IPS DF 6.9 (cell line): ENCODE data around the gene SLC16A11.
"Not testable (repeated sequence)": the region's sequence is repeated elsewhere in the genome, so short reads cannot be mapped to it uniquely, and the experiment has no call there.

Experiments used
- DNase-seq: peaks from one replicate; pipeline ENCODE4 v3.0.0-alpha.2; 2013; ENCODE audit warnings: low read depth, low spot score
- H3K27ac ChIP-seq: one replicate; pipeline ENCODE4 v1.5.1; 2013; ENCODE audit warnings: low read length, control low read depth
- H3K27me3 ChIP-seq: 2 replicates; pipeline ENCODE4 v1.6.1; 2013; ENCODE audit warnings: mild to moderate bottlenecking, low read length; ENCODE audit not compliant: control insufficient read depth, insufficient read depth
- H3K36me3 ChIP-seq: 2 replicates; pipeline ENCODE4 v1.6.1; 2013; ENCODE audit warnings: low read length; ENCODE audit not compliant: control insufficient read depth, insufficient read depth
- H3K4me1 ChIP-seq: 2 replicates; pipeline ENCODE4 v1.6.1; 2013; ENCODE audit warnings: low read length; ENCODE audit not compliant: control insufficient read depth, insufficient read depth
- H3K4me3 ChIP-seq: 2 replicates; pipeline ENCODE4 v1.5.1; 2013; ENCODE audit warnings: mild to moderate bottlenecking, low read length
- H3K9me3 ChIP-seq: 2 replicates; pipeline ENCODE4 v1.6.1; 2013; ENCODE audit warnings: low read length, inconsistent platforms; ENCODE audit not compliant: control insufficient read depth, insufficient read depth
- WGBS: extraction: QIAGEN DNeasy Blood & Tissue Kit; methylation state at CpG from one replicate; pipeline ENCODE4 v1.1.7; 2013; ENCODE audit warnings: mixed read lengths, missing lambda C conversion rate; ENCODE audit not compliant: insufficient read length, insufficient coverage; 5-methylcytosine and 5-hydroxymethylcytosine counted together

Gene SLC16A11

GRCh38 chr17:7058831-7059447, 15.0 kb upstream of the SLC16A11 start:
- Histone ChIP-seq H3K27me3 (no peaks in the 10 kb centered on the region), H3K27ac (no peak overlapping the region), H3K4me3 (no peak overlapping the region), H3K36me3 (no peaks in the 10 kb centered on the region), H3K9me3 (no peaks in the 10 kb centered on the region), H3K4me1 (no peaks in the 10 kb centered on the region)
- no peak for DNase-seq
- no CpG with 5 or more reads among the region's 7 CpGs for WGBS

GRCh38 chr17:7056386-7056785, 12.5 kb upstream of the SLC16A11 start:
- no peak overlapping the region for H3K4me3 ChIP-seq
- H3K36me3 ChIP-seq: no peaks in the 10 kb centered on the region
- no peaks in the 10 kb centered on the region for H3K9me3 ChIP-seq
- no peak overlapping the region for H3K27ac ChIP-seq
- no CpG with 5 or more reads among the region's 4 CpGs for WGBS
- no peak for DNase-seq
- H3K4me1 ChIP-seq: no peaks in the 10 kb centered on the region
- H3K27me3 ChIP-seq: no peaks in the 10 kb centered on the region

GRCh38 chr17:7050583-7050982, 6.7 kb upstream of the SLC16A11 start:
- H3K9me3 ChIP-seq, H3K36me3 ChIP-seq, DNase-seq, H3K4me3 ChIP-seq, H3K27me3 ChIP-seq, H3K4me1 ChIP-seq, H3K27ac ChIP-seq: not testable (repeated sequence)
- no CpG with 5 or more reads among the region's 9 CpGs for WGBS

DNA sequence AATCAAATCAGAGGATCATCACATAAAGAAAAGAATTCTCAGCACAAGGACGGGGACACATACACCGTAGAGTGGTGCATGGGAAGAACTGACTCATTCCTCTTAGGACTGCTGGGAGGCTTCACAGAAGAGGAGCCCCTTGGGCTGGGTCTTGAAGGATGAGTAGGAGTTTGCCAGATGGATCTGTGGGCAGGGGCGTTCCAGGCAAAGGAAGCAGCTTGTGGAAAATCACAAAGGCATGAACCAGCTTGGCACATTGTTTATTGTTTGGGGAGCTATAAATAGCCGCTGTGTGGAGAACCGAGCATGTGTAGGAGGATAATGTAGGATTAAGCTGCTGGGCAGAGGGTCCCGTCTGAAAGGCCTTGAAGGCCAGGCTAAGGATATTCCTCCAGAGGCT, 5.1 kb upstream of the SLC16A11 start:
- no peak for DNase-seq
- Histone ChIP-seq H3K27ac (no peak overlapping the region), H3K36me3 (no peaks in the 10 kb centered on the region), H3K27me3 (peaks cover 4% of the 10 kb centered on the region; the same call in 1 of the 2 replicates), H3K4me1 (no peaks in the 10 kb centered on the region; the same call in 1 of the 2 replicates), H3K4me3 (no peak overlapping the region), H3K9me3 (no peaks in the 10 kb centered on the region)
- no CpG with 5 or more reads among the region's 6 CpGs for WGBS

DNA sequence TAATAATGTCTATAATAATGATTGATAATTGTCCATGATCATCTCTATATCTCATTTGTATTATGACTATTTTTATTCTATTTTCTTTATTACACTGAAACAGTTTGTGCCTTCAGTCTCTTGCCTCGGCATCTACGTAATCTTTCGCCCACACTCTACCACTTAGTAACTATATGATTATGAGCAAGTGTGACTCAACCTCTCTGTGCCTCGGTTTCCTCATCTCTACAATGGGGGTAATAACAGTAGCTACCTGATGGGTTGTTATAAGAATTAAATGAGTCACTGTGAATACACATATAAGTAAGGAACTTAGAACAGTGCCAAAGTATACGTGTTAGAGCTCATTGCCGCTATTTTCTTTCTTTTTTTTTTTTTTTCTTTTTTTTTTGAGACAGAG, 3.7 kb upstream of the SLC16A11 start:
- no peak overlapping the region for H3K27ac ChIP-seq
- no peak for DNase-seq
- no CpG with 5 or more reads among the region's 6 CpGs for WGBS
- H3K27me3 ChIP-seq: peaks cover 11% of the 10 kb centered on the region; the same call in 1 of the 2 replicates
- H3K36me3 ChIP-seq: no peaks in the 10 kb centered on the region
- H3K4me1 ChIP-seq: no peaks in the 10 kb centered on the region; the same call in 1 of the 2 replicates
- H3K9me3 ChIP-seq: no peaks in the 10 kb centered on the region
- H3K4me3 ChIP-seq: no peak overlapping the region

DNA sequence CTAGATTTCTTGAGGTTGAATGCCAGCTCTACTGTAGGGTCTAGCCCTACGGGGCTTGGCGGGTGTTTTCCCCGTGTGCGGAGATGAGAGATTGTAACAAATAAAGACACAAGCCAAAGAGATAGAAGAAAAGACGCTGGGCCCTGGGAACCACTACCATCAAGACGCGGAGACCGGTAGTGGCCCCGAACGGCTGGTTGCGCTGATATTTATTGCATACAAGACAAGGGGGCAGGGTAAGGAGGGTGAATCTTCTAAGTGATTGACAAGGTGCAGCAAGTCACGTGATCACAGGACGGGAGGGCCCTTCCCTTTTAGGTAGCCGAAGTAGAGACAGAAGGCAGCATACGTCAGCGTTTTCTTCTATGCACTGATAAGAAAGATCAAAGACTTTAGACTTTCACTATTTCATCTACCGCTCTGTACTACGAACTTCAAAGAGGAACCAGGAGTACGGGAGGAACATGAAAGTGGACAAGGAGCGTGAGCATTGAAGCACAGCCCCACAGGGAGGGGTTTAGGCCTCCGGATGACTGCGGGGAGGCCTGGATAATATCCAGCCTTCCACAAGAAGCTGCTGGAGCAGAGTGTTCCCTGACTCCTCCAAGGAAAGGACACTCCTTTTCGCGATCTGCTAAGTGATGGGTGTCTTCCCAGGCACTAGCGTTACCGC, 3.0 kb upstream of the SLC16A11 start:
- DNase-seq, H3K4me1 ChIP-seq, H3K27ac ChIP-seq, H3K36me3 ChIP-seq, H3K9me3 ChIP-seq: not testable (repeated sequence)
- WGBS: no CpG with 5 or more reads among the region's 26 CpGs
- peaks cover 11% of the 10 kb centered on the region; the same call in 1 of the 2 replicates for H3K27me3 ChIP-seq
- H3K4me3 ChIP-seq: peak overlapping the region; percentile 11; the same call in 1 of the 2 replicates

- Histone ChIP-seq H3K9me3 (no peaks in the 10 kb centered on the region), H3K27me3 (peaks cover 11% of the 10 kb centered on the region; the same call in 1 of the 2 replicates), H3K36me3 (no peaks in the 10 kb centered on the region), H3K27ac (no peak overlapping the region), H3K4me1 (peaks cover 7% of the 10 kb centered on the region), H3K4me3 (peak overlapping the region; percentile 11; the same call in 1 of the 2 replicates)
- WGBS: no CpG with 5 or more reads among the region's 15 CpGs
- no peak for DNase-seq
Observed at GRCh38 chr17:7046127-7046724, 2.3 kb upstream of the SLC16A11 start.

DNA sequence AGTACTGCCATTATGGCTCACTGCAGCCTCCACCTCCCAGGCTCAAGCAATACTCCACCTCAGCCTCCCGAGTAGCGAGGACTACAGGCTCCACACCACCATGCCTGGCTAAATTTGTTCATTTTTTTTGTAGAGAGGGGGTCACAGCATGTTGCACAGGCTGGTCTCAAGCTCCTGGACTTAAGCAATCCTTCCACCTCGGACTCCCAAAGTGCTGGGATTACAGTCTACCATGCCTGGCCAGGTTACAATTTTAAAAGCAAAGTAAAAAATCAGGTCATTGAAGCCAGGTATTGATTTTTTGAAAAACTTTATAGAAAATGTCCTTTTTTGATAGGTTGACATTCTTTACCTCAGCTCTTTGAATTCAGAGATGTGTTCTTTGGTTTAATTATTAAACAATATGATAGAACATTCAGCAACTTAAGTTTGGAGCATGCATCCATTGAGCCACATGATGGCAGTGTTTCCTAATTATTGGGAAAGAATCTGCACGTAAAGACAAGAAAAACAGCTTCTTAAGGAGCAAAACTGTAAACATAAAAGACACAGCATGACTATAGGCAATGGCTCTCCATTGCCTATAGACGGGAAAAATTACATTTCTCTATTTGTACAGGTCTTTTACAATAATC, 1.7 kb upstream of the SLC16A11 start:
- H3K4me3 ChIP-seq: no peak overlapping the region
- H3K36me3 ChIP-seq: no peaks in the 10 kb centered on the region
- H3K9me3 ChIP-seq: no peaks in the 10 kb centered on the region
- DNase-seq: no peak
- H3K27ac ChIP-seq: no peak overlapping the region
- no CpG with 5 or more reads among the region's 5 CpGs for WGBS
- peaks cover 11% of the 10 kb centered on the region; the same call in 1 of the 2 replicates for H3K27me3 ChIP-seq
- peaks cover 7% of the 10 kb centered on the region for H3K4me1 ChIP-seq

DNA sequence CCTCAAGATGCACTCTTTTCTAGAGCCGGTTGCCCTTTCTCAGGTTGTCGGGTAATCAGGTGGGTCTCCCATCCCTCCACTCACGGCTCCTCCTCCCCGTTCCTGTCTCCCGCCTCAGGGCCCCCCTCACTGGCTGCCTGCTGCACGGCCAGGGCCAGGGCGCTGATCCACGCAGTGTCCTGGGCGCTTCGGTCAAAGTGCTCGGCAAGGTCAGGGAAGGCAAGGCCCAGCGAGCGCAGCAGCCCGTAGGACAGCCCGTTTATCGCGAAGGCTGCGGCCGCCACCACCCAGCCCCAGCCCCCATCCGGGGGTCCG, 753 bp downstream of the SLC16A11 start:
- Histone ChIP-seq H3K4me1 (peaks cover 7% of the 10 kb centered on the region), H3K27me3 (peaks cover 11% of the 10 kb centered on the region; the same call in 1 of the 2 replicates), H3K4me3 (peak overlapping the region; percentile 38; the same call in 1 of the 2 replicates), H3K9me3 (no peaks in the 10 kb centered on the region), H3K27ac (no peak overlapping the region), H3K36me3 (no peaks in the 10 kb centered on the region)
- WGBS: no CpG with 5 or more reads among the region's 21 CpGs
- no peak for DNase-seq

DNA sequence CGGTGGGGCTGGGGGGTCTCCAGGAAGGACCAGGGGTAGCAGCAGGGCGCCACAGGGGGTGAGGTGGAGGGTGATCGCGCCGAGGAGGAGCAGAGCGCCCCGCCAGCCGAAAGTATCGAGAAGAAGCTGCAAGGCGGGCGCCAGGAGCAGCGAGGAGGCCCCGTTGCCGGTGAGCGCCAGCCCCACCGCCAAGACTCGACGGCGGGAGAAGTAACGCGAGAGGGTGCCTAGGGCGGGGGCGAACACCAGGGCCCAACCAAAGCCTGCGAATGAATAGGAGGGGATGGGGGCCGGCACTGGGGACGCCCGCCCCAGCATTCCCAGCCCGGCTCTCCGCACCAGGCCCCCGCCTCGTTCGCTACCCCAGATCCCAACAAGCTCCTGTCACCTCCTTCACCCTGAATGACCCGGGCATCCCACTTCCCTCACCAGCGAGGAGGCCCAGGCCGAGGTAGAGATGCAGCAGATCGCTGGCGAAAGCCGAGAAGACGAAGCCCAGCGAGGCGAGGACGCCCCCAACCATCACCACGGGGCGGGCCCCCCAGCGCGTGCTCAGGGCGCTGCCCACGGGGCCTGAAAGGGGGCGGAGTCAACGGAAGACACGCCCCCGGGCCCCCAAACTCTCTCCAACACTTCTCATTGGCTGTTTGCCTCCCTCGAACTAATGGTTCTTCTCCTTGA, 1.3 kb downstream of the SLC16A11 start:
- Histone ChIP-seq H3K4me3 (peak overlapping the region; percentile 38; the same call in 1 of the 2 replicates), H3K9me3 (no peaks in the 10 kb centered on the region), H3K36me3 (no peaks in the 10 kb centered on the region), H3K27ac (no peak overlapping the region), H3K4me1 (peaks cover 7% of the 10 kb centered on the region), H3K27me3 (peaks cover 11% of the 10 kb centered on the region; the same call in 1 of the 2 replicates)
- no CpG with 5 or more reads among the region's 53 CpGs for WGBS
- no peak for DNase-seq
